HepG2 (cell line): ENCODE measurements around the gene ABCG5. TPM values are rescaled to one million over a fixed set of nuclear protein-coding genes. Genes with fewer than 3 reads are reported as not detected.

Experiments used
- ARNT ChIP-seq: fragments of 450-650 bp; IDR thresholded peaks from 2 replicates; pipeline ENCODE4 v1.6.1; 2017
- DNMT1 ChIP-seq: sonication (generic); formaldehyde crosslinking; IDR thresholded peaks from 2 replicates; pipeline ENCODE4 v1.5.1; 2020; ENCODE audit warnings: mild to moderate bottlenecking, missing genetic modification reagents
- ETV6 ChIP-seq: sonication (generic); formaldehyde crosslinking; conservative IDR thresholded peaks from 2 replicates; pipeline ENCODE4 v1.4.0; 2020; ENCODE audit warnings: missing genetic modification reagents
- KMT2A ChIP-seq: sonication (generic); formaldehyde crosslinking; IDR thresholded peaks from 2 replicates; pipeline ENCODE4 v1.4.0; 2020; ENCODE audit warnings: missing genetic modification reagents
- MAFG ChIP-seq: sonication (generic); formaldehyde crosslinking; IDR thresholded peaks from 2 replicates; pipeline ENCODE4 v1.5.1; 2020; ENCODE audit warnings: mild to moderate bottlenecking, missing genetic modification reagents
- NFATC3 ChIP-seq: sonication (generic); formaldehyde crosslinking; IDR thresholded peaks from 2 replicates; pipeline ENCODE4 v1.5.1; 2020; ENCODE audit warnings: mild to moderate bottlenecking, missing genetic modification reagents
- NR1H2 ChIP-seq: sonication (generic); formaldehyde crosslinking; IDR thresholded peaks from 2 replicates; pipeline ENCODE4 v1.8.1; 2022; ENCODE audit warnings: low read depth, missing genetic modification reagents, borderline replicate concordance
- POGZ ChIP-seq: sonication (generic); formaldehyde crosslinking; IDR thresholded peaks from 2 replicates; pipeline ENCODE4 v1.4.0; 2020; ENCODE audit warnings: mild to moderate bottlenecking, missing genetic modification reagents
- RNF2 ChIP-seq: fragments of 450-650 bp; conservative IDR thresholded peaks from 2 replicates; pipeline ENCODE4 v1.6.1; 2016; ENCODE audit warnings: low read depth
- SOX13 ChIP-seq, 3 experiments: fragments of 450-650 bp in 1 of 3; sonication (generic) in 1 of 3; formaldehyde crosslinking in 1 of 3; IDR thresholded peaks in 2 of 3; conservative IDR thresholded peaks in 1 of 3; 2 replicates each; pipeline versions ENCODE4 v1.5.0 to v1.6.1; 2016 to 2020; ENCODE audit warnings: antibody characterized with exemption in 1 of 3, mild to moderate bottlenecking in 1 of 3, missing compliant biosample characterization in 1 of 3, missing genetic modification reagents in 1 of 3, moderate library complexity in 1 of 3
- ZNF20 ChIP-seq: sonication (generic); formaldehyde crosslinking; IDR thresholded peaks from 2 replicates; pipeline ENCODE4 v1.4.0; 2020; ENCODE audit warnings: mild to moderate bottlenecking, moderate library complexity, missing genetic modification reagents
- polyA plus RNA-seq, 8 experiments: library from polyadenylated mRNA; depleted of rRNA in 3 of 8; stranded (reverse) in 7 of 8; unstranded in 1 of 8; fragments of >200 nt; fragmentation: Illumina TruSeq in 4 of 8; extraction: Trizol in 4 of 8; gene quantifications; 2 replicates each; pipeline versions ENCODE4 v1.2.1 to v1.2.3, GENCODE V29; 2011 to 2016; ENCODE audit warnings: low read depth in 4 of 8, missing spikeins in 1 of 8, mixed read lengths in 1 of 8; ENCODE audit not compliant: insufficient read depth in 1 of 8
- total RNA-seq, 5 experiments: library from RNA; depleted of rRNA; stranded (reverse); fragments of >200 nt; fragmentation: Illumina TruSeq; extraction: Trizol; gene quantifications; 2 replicates each; pipeline ENCODE4 v1.2.3, GENCODE V29; 2016; ENCODE audit warnings: low read depth in 1 of 5
- TF ChIP-seq, protein P1 (sequence below): sonication (generic); formaldehyde crosslinking; IDR thresholded peaks from 2 replicates; pipeline ENCODE4 v1.5.0; 2020; ENCODE audit warnings: mild to moderate bottlenecking, missing genetic modification reagents, moderate library complexity
- TF ChIP-seq, protein P2 (sequence below): sonication (generic); formaldehyde crosslinking; IDR thresholded peaks from 2 replicates; pipeline ENCODE4 v1.5.0; 2020; ENCODE audit warnings: missing genetic modification reagents, mild to moderate bottlenecking, borderline replicate concordance
- TF ChIP-seq, protein P3 (sequence below), 2 experiments: sonication (generic) in 1 of 2; formaldehyde crosslinking in 1 of 2; IDR thresholded peaks; 2 replicates each; pipeline versions ENCODE4 v1.6.1 to v1.9.0; 2014 to 2022; ENCODE audit warnings: antibody characterized with exemption in 1 of 2, borderline replicate concordance in 1 of 2, inconsistent platforms in 1 of 2, low read depth in 1 of 2, missing genetic modification reagents in 1 of 2

ABCG5 gene
- total and polyA plus RNA-seq, 2 of the 13 experiments (the other 11 are each of a cell fraction or from before 2014, with no cell fraction given) = 15.1 to 39.0 TPM

DNA sequence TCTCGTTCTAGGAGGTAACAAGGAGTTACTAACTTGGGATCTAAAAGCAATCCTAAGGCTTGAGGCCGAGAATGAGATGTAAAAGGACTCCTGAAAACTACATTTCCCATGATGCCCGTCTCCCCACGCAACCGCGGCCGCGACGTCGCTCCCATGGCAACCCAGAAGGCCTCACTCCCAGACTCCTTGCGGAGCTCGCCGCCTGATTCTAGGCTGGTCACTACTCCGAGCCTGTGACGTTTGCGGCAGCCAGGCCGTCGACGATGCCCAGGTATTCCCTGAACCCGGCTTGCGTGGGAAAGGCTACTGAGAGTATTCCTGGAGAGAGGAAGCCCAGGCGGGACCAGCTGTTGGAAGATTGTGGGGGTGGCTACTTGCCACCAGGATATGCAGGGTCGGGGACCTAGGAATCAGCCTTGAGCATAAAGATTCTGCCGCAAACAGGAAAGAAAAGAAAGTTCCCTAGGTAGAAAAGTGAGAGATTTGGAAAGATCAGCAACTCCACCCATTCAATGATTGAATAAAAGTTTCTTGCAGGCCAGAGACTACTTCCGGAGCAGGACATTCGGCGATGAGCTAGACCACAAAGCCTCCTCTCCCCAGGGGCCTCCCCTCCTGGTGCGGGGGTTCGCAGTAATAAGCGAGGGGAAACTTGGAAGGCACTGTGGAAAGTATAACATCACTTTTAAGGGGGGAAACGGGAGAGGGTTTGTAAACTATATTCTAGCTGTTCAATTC, 64.6 kb downstream of the ABCG5 start, which contains the start of gene DYNC2LI1 (continued):
- TF ChIP-seq, protein P1, sequence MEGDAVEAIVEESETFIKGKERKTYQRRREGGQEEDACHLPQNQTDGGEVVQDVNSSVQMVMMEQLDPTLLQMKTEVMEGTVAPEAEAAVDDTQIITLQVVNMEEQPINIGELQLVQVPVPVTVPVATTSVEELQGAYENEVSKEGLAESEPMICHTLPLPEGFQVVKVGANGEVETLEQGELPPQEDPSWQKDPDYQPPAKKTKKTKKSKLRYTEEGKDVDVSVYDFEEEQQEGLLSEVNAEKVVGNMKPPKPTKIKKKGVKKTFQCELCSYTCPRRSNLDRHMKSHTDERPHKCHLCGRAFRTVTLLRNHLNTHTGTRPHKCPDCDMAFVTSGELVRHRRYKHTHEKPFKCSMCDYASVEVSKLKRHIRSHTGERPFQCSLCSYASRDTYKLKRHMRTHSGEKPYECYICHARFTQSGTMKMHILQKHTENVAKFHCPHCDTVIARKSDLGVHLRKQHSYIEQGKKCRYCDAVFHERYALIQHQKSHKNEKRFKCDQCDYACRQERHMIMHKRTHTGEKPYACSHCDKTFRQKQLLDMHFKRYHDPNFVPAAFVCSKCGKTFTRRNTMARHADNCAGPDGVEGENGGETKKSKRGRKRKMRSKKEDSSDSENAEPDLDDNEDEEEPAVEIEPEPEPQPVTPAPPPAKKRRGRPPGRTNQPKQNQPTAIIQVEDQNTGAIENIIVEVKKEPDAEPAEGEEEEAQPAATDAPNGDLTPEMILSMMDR (CRISPR knock-in tag) = no peak
- TF ChIP-seq, protein P2, sequence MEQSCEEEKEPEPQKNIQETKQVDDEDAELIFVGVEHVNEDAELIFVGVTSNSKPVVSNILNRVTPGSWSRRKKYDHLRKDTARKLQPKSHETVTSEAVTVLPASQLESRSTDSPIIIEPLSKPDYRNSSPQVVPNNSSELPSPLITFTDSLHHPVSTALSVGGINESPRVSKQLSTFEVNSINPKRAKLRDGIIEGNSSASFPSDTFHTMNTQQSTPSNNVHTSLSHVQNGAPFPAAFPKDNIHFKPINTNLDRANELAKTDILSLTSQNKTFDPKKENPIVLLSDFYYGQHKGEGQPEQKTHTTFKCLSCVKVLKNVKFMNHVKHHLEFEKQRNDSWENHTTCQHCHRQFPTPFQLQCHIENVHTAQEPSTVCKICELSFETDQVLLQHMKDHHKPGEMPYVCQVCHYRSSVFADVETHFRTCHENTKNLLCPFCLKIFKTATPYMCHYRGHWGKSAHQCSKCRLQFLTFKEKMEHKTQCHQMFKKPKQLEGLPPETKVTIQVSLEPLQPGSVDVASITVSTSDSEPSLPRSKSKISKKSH = peak; percentile 87; the same call in 1 of the 2 replicates
- TF ChIP-seq ETV6 (0 out of 2 replicates have a peak, but pooled peaks have one; percentile 65), ZNF20 (CRISPR knock-in tag) (no peak), POGZ (CRISPR knock-in tag) (peak; percentile 11; the same call in 1 of the 2 replicates), KMT2A (CRISPR knock-in tag) (peak; percentile 69), DNMT1 (CRISPR knock-in tag) (no peak), SOX13 (IDR thresholded peaks at IDR 0.05) (no peak), SOX13 (CRISPR knock-in tag; conservative IDR thresholded peaks at IDR 0.05 in 1 of 2, IDR thresholded peaks at IDR 0.05 in 1 of 2) (peak in 1 of 2 experiments; percentile 15; a peak in 1 of 4 replicates), RNF2 (no peak; the same call in 1 of the 2 replicates), NR1H2 (CRISPR knock-in tag) (peak; percentile 78; the same call in 1 of the 2 replicates), MAFG (CRISPR knock-in tag) (no peak), NFATC3 (CRISPR knock-in tag) (peak; percentile 70; the same call in 1 of the 2 replicates), ARNT (no peak)
- TF ChIP-seq, protein P3, sequence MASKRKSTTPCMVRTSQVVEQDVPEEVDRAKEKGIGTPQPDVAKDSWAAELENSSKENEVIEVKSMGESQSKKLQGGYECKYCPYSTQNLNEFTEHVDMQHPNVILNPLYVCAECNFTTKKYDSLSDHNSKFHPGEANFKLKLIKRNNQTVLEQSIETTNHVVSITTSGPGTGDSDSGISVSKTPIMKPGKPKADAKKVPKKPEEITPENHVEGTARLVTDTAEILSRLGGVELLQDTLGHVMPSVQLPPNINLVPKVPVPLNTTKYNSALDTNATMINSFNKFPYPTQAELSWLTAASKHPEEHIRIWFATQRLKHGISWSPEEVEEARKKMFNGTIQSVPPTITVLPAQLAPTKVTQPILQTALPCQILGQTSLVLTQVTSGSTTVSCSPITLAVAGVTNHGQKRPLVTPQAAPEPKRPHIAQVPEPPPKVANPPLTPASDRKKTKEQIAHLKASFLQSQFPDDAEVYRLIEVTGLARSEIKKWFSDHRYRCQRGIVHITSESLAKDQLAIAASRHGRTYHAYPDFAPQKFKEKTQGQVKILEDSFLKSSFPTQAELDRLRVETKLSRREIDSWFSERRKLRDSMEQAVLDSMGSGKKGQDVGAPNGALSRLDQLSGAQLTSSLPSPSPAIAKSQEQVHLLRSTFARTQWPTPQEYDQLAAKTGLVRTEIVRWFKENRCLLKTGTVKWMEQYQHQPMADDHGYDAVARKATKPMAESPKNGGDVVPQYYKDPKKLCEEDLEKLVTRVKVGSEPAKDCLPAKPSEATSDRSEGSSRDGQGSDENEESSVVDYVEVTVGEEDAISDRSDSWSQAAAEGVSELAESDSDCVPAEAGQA (IDR thresholded peaks at IDR 0.05; ENCODE audit: low read depth) = peak; percentile 78
- TF ChIP-seq, protein P3 (CRISPR knock-in tag; IDR thresholded peaks at IDR 0.05; ENCODE audit: borderline replicate concordance) = no peak
